Stimulated activated CD4-positive, alpha-beta T cell treated with anti-CD3 and anti-CD28 coated beads, Interleukin-1b, Interleukin-23, amount 100 ng/mL, for 1 hour (primary cell): Measurements from ENCODE around the gene PDYN.

Source experiments
- DNase-seq, 2 donors: peaks; one replicate each; pipeline ENCODE4 v3.0.0-alpha.2; 2020; ENCODE audit warnings: low read depth in 2 of 2

The PDYN gene

GRCh38 chr20:1994627-1995026, 769 bp upstream of the PDYN start:
- no peak for DNase-seq

GRCh38 chr20:1992359-1993110, 1.3 kb downstream of the PDYN start:
- no peak for DNase-seq

- DNase-seq = no peak
Observed at GRCh38 chr20:1987826-1988225, 6.0 kb downstream of the PDYN start.

- DNase-seq = no peak
Observed at GRCh38 chr20:1983301-1983700, 10.6 kb downstream of the PDYN start.

GRCh38 chr20:1982686-1983085, 11.2 kb downstream of the PDYN start:
- no peak for DNase-seq

GRCh38 chr20:1979106-1979778, 14.6 kb downstream of the PDYN start:
- DNase-seq = no peak

- DNase-seq = no peak
Observed at GRCh38 chr20:1975291-1975690, 18.6 kb downstream of the PDYN start.

GRCh38 chr20:1973601-1974440, 20.0 kb downstream of the PDYN start:
- no peak for DNase-seq

GRCh38 chr20:1971893-1972586, 21.8 kb downstream of the PDYN start:
- no peak for DNase-seq

GRCh38 chr20:1968964-1969363, 24.9 kb downstream of the PDYN start:
- DNase-seq = no peak

- DNase-seq = peak; percentile 41 to 85
Observed at GRCh38 chr20:1965520-1966351, 28.1 kb downstream of the PDYN start.

GRCh38 chr20:1964659-1965405, 29.0 kb downstream of the PDYN start:
- DNase-seq = no peak

- no peak for DNase-seq
Observed at GRCh38 chr20:1964061-1964460, 29.8 kb downstream of the PDYN start.

- no peak for DNase-seq
Observed at GRCh38 chr20:1961374-1961773, 32.5 kb downstream of the PDYN start.

- DNase-seq = no peak
Observed at GRCh38 chr20:1959156-1959555, 34.7 kb downstream of the PDYN start.

GRCh38 chr20:1958426-1958825, 35.4 kb downstream of the PDYN start:
- no peak for DNase-seq

GRCh38 chr20:1955217-1955616, 38.6 kb downstream of the PDYN start:
- DNase-seq = no peak

- DNase-seq = no peak
Observed at GRCh38 chr20:1953621-1954020, 40.2 kb downstream of the PDYN start.

GRCh38 chr20:1952737-1953530, 40.9 kb downstream of the PDYN start:
- no peak for DNase-seq
